HG02642 (cell line): ENCODE measurements around the gene ACAA1.
"Not testable (repeated sequence)": the region's sequence is repeated elsewhere in the genome, so short reads cannot be mapped to it uniquely, and the experiment has no call there.

Experiments
- ATAC-seq: cut with Tn5 transposase; IDR thresholded peaks from one replicate; pipeline ENCODE4 v1.9.1; 2021; ENCODE audit warnings: mild to moderate bottlenecking; ENCODE audit not compliant: unreplicated experiment, poor library complexity

Gene ACAA1

DNA sequence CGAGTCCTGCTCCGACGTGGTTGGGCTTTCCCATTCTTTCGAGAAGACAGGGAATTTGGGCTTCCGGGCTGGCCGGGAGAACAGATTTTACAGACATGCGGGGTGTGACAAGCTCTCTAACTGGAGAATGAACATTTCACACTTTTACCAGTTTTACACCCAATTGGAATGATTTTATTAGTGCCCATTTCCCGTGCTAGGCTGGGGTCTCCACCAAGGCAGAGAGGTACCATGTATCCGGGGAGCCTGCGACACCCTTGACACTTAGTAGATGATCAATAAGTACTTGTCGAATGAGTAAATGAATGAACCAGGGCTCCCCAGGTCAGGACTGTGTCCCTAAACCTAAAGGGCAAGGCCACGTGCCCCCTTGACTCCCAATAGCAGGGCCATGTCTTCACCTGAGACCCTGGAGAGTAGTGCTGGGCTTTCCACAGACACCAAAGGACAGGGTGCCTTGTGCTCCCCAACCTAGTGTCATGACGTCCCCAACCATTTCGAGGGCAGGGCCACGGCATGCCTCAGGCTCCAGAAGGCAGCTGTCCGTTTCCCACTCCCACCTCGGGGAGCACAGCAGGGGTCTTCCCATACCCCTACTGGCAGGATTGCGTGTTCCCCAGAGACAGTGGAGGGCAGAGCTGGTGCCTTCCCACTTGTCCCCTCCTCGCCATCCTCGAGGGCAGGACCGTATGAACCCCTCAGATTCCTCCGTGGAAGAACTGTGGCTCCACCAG is 855 bp upstream of the ACAA1 start:
- no peak for ATAC-seq

DNA sequence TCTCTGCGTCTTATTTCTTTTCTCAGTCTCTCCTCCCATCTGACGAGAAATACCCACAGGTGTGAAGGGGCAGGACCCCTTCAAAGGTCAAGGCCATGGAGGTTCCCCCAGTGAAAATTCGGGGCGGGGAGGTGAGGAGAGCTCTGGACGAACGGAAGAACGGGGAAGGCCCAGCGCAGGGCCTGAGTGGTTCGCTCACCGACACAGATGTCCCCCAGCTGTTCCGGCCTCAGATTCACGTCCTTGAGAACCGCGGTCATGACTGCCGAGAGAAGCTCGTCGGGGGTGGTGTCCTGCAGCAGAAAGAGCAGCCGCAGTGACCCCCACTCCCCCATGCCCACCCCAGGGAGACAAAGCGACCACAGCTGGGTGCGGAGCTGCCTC is 542 bp downstream of the ACAA1 start:
- ATAC-seq: no peak

DNA sequence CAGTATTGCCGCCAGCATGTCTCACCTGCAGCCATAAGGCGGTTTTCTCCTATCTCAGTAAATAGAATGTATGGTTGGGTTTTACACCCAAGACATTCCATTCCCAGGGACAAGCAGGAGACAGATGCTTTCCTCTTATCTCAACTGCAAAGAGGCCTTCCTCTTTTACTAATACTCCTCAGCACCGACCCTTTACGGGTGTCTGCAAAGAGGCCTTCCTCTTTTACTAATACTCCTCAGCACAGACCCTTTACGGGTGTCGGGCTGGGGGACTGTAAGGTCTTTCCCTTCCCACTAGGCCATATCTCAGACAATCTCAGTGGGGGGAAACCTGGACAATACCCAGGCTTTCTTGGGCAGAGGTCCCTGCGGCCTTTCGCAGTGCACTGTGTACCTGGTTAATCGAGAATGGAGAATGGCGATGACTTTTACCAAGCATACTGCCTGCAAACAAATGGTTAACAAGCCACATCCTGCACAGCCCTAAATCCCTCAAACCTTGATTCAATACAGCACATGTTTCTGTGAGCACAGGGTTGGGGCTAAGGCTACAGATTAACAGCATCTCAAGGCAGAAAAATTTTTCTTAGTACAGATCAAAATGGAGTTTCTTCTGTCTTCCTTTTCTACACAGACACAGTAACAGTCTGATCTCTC is 1.2 kb downstream of the ACAA1 start:
- ATAC-seq: not testable (repeated sequence)

GRCh38 chr3:38134517-38135143 is 2.3 kb downstream of the ACAA1 start:
- not testable (repeated sequence) for ATAC-seq

DNA sequence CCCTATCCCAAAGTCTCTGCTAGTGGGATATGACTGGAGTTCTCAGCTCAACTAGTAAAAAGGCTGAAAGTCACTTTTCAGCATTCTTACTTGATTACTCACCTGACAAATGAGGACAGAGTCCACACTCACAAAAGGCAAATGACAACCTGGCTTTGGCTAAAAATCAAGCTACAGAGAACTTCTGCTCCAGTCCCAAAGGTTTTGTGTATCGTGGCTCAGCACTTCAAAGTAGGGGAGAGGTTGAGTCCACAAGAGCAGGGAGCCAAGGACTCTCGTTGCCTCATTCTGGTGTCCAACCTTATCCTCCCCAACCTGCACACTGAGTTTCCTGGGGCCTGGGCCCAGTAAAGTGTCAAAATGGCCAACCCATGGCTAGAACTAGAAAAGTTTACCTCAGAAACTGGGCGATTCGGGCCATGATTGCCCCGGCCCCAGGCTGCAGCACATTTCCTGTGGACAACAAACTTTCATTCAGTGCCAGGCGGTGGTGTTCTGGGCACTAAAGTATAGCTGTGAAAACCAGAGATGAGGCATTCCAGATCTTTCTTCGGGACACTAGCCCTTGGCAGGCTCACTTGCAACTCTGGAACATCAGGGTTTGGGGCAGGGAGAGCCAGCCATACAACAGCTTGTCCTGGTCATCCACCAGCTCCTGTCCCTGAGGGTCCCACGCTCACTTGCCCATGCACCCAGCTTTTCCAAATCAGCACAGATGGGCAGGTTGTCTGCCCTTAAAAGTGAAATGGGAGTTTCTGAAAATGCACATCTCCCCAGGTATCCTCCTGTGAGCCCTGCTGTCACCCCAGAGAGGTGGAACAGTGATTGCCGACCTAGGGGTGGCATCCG is 3.1 kb downstream of the ACAA1 start:
- ATAC-seq: no peak

DNA sequence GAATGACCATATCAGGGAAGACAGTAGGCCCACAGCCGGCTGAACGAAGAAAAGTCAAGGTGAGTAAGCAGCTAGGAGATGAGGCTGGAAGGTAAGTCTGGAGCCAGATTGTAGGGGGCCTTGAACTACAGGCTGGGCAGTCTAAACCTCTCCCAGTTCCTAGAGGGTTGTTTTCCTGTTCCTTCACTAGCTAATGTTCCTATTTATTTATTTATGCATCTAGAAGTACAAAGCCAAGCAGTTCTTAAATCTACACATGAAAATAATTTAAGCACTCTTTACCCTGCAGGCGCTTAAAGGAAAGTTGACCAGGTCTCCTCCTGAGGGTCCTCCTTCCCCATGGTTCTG is 3.7 kb downstream of the ACAA1 start:
- no peak for ATAC-seq

DNA sequence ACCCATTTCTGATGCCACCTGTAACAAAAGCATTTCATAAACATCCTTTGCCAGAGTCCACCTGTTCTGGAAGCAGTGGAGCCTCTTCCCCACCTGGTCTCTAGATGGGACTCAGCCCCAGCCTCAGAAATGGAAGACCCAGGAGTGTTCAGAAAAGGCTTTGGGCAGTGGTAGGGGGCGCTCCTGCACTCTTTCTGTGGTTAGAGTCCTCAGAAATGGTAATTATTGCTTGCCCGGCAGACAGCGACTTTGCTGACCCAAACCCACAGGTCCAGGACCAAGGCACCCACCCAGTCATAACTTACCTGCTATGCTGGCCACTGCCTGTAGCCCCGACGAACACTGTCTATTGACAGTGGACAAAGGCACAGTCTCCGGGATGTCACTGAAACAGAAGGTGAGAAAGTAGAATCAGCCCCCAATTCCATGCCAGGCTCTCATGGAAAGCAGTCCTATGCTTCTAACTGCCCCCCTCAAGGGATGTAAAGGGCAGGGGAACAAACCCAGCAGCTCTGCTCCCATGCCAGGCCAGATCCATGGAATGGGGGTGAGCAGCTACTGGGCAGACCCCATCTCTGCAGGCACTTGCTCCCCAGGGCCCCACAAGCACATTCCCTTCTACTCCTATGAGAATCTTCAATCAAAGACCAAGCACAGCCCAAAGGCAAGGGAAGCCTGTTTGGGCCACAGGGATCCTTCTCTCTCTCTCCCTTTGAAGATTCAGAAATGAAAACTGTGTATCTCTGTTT is 5.1 kb downstream of the ACAA1 start:
- no peak for ATAC-seq

GRCh38 chr3:38130631-38131065 is 6.3 kb downstream of the ACAA1 start:
- no peak for ATAC-seq

GRCh38 chr3:38129058-38129457 is 7.9 kb downstream of the ACAA1 start:
- no peak for ATAC-seq

GRCh38 chr3:38128303-38128655 is 8.6 kb downstream of the ACAA1 start:
- no peak for ATAC-seq

GRCh38 chr3:38127611-38128302 is 9.2 kb downstream of the ACAA1 start:
- ATAC-seq: no peak

GRCh38 chr3:38126121-38126892 is 10.6 kb downstream of the ACAA1 start:
- no peak for ATAC-seq

DNA sequence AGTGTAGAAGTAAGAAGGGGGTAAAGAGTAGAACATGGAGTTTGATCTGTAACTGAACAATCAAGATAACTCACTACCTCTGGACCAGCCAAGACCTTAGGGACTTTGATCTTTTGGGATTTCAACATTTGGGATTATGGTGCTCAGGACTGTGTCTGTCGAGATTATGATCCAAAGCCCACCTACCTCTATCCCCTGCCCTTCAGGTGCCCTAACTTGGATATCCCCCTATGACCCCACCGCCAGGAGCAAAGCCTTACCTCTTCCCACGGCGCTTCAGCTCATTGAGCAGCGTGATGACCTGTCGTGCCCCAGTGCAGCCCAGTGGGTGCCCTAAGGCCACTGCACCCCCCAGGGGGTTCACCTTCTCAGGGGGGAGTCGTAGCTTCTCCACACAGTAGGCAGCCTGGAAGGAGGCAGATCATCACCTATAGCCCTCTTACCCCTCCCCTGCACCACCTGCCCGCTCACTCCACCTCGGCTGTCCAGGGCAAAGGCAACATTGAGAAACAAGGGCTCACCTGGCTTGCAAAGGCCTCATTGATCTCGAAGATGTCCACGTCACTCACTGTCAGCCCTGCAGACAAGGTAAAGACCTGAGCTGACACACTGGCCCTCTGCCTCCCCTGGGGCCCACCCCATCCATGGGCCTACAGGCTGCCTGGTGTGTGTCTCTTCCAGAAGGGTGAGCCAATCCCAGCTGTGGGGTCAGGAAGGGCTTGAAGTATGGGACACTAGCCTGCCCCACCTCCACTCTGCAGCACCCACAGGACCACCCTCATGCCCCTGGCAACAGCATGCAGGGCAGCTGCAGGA is 11.4 kb downstream of the ACAA1 start:
- ATAC-seq: no peak

- no peak for ATAC-seq
Observed at GRCh38 chr3:38124324-38125122, 12.4 kb downstream of the ACAA1 start.

GRCh38 chr3:38122712-38123290 is 14.1 kb downstream of the ACAA1 start:
- ATAC-seq: no peak

GRCh38 chr3:38121832-38122461 is 15.0 kb downstream of the ACAA1 start:
- no peak for ATAC-seq
